ELR (cell line): ENCODE measurements around the gene HEPACAM.
A peak's percentile ranks its signal among the peaks of the same experiment; 100 is the strongest.

ENCODE experiments used
- DNase-seq: peaks from one replicate; pipeline ENCODE4 v3.0.0-alpha.2; 2015; ENCODE audit warnings: low read depth

HEPACAM gene

DNA sequence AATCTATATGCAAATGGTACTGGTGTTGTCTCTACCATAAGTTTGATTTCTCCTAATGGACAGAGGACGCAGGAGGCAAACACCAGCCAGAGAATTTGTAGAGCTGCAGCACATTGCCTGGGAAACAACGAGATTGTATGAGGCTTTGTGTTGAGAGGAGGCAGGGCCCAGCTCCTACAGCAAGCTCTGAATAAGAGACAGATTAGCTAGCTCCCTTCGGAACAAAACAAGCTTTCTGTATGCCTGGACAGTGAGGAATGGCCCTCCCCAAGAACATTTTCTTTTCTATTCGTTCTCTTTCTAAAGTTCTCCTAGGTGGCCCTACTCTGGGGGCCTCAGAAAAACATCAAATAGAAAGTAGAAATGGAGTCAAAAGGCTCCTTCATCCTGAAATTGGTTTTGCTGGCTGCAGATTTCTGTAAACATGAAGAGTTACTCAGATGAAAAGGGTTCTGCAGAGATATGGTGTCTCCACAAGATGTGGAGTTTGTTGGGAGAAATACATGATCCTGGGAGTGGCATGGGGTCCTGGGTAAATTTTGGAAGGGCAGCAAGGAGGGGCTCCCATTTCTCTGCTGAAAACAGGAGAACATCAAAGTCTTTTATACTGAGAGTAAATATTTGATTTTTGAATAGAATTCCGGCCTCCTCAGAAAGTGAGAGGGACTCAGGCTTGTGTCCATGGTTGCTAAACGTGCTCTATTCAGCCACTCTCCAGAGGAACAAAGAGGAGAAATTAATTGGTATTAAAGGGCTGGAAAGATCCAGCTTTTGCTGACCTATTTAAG lies 6.8 kb upstream of the HEPACAM start:
- DNase-seq = no peak

DNA sequence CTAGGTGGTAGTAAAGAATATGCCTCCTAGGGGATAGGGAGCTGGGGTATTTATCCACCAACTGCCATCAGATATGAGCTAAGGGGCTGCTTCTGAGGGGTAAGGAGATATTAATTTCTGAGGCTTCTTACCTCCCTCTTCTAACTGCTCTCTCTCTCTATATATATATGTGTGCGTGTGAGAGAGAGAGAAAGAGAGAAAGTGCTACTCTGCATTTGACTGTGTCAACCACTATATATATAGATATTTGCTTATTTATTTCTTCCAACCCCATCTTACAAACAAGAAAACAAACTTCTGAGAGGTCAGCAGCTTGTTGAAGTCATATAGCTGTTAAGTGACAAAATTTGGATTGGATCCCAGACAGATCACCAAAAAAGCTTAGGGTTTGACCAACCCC lies 5.9 kb upstream of the HEPACAM start:
- no peak for DNase-seq

DNA sequence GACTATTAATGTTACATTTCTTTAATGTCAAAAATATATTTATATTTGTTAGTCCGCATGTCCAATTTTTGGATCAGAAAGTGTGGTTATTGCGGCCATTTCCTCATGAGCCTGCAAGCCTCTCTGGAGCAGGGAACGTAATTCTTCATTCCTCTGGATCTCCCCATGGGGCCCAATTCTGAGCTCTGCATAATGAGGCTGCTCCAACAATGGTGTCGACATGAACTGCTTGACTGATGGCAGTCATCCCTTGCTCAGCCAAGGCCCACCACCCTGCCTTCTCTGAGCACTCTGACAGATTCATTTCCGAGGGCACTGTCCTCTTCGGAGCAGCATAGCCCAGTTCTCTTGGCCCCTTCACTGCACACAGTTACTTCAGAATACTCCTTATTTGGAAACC lies 3.1 kb upstream of the HEPACAM start:
- DNase-seq = no peak

- DNase-seq = peak; percentile 28
Measured at GRCh38 chr11:124938206-124938765, 2.4 kb upstream of the HEPACAM start.

- DNase-seq = no peak
Measured at GRCh38 chr11:124937336-124937935, 1.6 kb upstream of the HEPACAM start.

DNA sequence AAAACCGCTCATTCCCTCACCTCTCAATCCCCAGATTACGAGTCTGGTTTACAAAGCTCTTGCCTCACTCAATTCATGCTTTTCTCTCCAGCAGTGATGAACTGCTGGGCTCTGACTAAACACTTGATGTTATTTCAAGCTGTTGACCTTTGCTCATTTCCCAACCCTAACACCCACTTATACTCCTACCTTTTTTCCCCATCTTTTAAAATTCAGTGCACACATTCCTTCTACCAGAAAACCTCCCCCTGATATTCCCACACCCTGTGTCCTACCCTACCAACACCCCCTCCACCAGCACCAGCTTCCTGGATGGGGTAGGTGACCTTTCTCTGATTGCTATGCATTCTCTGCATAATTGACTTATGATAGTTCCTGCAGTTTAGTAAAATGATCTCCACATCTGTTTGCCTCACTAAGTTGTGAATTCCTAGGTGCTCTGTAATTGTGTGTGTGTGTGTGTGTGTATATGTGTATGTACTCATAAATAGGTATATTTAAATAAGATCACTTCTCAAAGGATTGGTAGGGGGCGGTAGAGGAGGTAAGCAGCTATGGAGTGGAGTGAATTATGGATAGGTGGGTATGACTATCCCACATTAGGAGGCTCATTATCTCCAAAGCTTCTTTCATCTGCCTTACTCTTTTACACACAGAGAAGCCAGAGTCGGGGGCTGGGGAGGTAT lies 842 bp downstream of the HEPACAM start:
- DNase-seq = peak; percentile 79

GRCh38 chr11:124930799-124931198 lies 5.0 kb downstream of the HEPACAM start:
- no peak for DNase-seq

- no peak for DNase-seq
Measured at GRCh38 chr11:124928942-124929665, 6.7 kb downstream of the HEPACAM start.

GRCh38 chr11:124923296-124923695 lies 12.6 kb downstream of the HEPACAM start:
- no peak for DNase-seq

- DNase-seq = no peak
Measured at GRCh38 chr11:124922831-124923230, 13.0 kb downstream of the HEPACAM start.

DNA sequence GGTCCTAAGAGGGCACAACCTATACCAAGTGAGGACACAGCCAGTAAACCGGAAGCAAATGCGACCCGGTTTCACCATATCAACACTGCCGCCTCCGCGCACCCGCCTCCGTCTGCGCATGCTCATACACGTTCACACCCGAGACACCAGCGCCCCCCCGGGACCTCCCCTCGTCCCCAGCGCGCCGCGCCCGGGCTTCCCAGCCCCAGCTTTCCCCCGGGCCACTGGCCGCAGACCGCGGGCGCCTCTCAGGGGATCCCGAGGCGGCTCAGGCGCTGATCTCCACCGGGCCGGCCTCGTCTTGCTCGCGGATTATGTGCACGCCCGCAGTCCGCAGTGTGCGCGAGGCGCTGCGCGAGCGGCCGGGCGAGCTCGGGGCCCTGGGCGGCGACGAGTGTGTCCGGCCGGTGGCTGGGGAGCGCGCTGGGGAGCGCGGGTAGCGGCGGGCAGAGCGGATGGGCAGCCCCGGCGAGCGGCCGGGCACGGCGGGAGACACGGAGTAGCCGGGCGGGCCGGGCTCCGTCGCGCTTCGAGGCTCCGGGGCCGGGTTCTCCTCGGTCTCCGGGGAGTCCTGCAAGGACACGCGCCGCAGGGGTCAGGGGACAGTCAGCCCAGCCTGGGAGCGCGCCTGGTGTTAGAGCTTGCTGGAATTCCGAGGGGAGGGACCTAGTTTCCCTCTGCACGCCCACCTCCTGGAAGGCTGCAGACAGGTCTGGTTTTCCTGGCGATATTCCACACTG lies 14.8 kb downstream of the HEPACAM start:
- DNase-seq = peak; percentile 41

- no peak for DNase-seq
Measured at GRCh38 chr11:124920356-124920755, 15.5 kb downstream of the HEPACAM start.

DNA sequence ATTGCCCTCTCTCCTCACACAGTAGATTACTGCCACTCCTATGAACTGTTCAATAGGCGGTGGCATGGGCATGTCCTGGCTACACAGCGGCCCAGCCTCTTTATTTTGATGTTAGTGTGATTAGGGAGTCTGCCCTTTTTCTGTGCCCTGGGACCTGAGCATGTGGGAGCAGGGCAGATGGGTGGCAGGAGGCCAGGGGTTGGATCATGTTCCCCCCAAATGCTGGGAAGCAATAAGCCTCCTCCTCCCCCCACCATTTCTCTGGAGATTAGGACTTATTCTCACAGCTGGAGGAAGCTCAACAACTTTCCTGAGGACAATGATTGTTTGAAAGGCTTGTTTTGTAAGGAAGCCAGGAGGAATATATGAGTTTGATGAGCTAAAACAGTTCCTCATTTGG lies 15.9 kb downstream of the HEPACAM start:
- DNase-seq = no peak

DNA sequence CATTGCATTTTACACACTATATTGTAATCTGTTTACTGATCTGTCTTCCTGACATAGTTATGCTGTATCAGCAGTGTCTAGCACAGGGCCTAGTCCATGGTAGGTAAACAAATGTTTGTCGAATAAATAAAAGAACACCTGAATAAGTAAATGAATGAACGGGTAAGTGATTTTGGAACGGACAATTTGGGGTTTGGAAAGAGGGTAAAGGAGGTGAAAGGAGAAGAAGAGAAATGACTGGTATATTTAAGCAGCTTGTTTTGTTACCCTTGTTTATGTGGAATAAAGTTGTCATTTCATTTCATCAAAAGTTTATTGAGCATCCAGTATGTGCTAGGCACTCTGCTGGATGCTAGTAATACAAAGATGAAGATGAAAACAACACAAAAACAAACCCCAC lies 16.9 kb downstream of the HEPACAM start, which contains the start of gene HEPN1:
Gene HEPN1, plus strand, starts transcription at position 301 of the 400 bp plus-strand sequence.
- DNase-seq = no peak

- no peak for DNase-seq
Measured at GRCh38 chr11:124917115-124917637, 18.7 kb downstream of the HEPACAM start.

DNA sequence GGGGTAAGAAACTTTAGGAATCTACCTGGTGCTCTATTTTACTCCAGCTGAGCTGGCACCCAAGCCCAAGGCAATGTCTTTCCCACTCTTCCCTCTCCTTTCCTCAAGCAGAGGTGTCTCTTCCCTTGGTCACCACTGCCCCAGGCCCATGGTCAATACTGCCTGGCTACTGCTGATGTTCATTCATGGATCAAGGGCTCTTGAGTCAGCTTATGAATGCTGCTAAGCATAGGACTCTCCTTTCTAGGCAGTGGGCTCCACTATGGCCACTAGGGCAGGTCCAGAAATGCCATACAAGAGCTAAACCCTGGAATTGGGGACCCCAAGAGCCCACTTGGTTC lies 19.5 kb downstream of the HEPACAM start:
- DNase-seq = no peak

GRCh38 chr11:124915541-124916369 lies 20.1 kb downstream of the HEPACAM start:
- DNase-seq = peak; percentile 76

DNA sequence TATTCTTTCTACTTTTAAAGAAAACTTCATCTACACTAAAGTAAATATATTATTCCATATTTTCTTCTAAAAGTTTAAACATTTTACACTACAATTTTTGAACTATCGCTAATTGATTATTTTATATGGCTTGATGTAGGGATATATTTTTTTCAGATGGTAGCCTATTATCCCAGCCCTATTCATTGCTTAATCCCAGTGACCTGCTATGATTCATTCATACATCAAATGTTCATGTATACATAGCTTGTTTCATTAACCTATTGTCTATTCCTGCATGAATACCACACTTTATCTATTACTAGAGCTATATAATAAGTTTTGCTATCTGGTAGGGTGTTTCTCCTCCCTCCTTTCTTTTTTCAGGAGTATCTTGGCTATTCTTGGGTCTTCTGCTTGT lies 33.2 kb downstream of the HEPACAM start:
- peak; percentile 69 for DNase-seq

GRCh38 chr11:124900464-124900863 lies 35.4 kb downstream of the HEPACAM start:
- DNase-seq = peak; percentile 97
